Measurements from ENCODE around the gene PLB1. TPM values are rescaled to one million over a fixed set of nuclear protein-coding genes. Genes with fewer than 3 reads are reported as not detected.

Gene PLB1
- total RNA-seq, 1 donor from 2014 or later: 0.64 TPM

- TF ChIP-seq, protein P1, sequence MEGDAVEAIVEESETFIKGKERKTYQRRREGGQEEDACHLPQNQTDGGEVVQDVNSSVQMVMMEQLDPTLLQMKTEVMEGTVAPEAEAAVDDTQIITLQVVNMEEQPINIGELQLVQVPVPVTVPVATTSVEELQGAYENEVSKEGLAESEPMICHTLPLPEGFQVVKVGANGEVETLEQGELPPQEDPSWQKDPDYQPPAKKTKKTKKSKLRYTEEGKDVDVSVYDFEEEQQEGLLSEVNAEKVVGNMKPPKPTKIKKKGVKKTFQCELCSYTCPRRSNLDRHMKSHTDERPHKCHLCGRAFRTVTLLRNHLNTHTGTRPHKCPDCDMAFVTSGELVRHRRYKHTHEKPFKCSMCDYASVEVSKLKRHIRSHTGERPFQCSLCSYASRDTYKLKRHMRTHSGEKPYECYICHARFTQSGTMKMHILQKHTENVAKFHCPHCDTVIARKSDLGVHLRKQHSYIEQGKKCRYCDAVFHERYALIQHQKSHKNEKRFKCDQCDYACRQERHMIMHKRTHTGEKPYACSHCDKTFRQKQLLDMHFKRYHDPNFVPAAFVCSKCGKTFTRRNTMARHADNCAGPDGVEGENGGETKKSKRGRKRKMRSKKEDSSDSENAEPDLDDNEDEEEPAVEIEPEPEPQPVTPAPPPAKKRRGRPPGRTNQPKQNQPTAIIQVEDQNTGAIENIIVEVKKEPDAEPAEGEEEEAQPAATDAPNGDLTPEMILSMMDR (IDR thresholded peaks at IDR 0.05): no peak
- peaks cover 10% of the 10 kb centered on the region for H3K9me3 Mint-ChIP-seq
- intact Hi-C loops (cut with micrococcal nuclease): no loop called here
- H3K4me3 Mint-ChIP-seq: no peak overlapping the region
- ChIA-PET POLR2A (no interaction called here), CTCF (no interaction called here)
- H3K4me1 Mint-ChIP-seq: no peaks in the 10 kb centered on the region
- ATAC-seq (ENCODE audit: low read depth) (no peak), DNase-seq (no peak)
- H3K27ac Mint-ChIP-seq: no peak overlapping the region
- no peaks in the 10 kb centered on the region for H3K36me3 Mint-ChIP-seq (ENCODE audit: low read depth)
- peaks cover 20% of the 10 kb centered on the region for H3K27me3 Mint-ChIP-seq
Observed at GRCh38 chr2:28462122-28462521, 33.7 kb upstream of the PLB1 start.

GRCh38 chr2:28463211-28463816 lies 32.5 kb upstream of the PLB1 start:
- TF ChIP-seq, protein P1 (IDR thresholded peaks at IDR 0.05): no peak
- ChIA-PET CTCF (no interaction called here), POLR2A (no interaction called here)
- H3K36me3 Mint-ChIP-seq (ENCODE audit: low read depth): no peaks in the 10 kb centered on the region
- ATAC-seq (ENCODE audit: low read depth) (no peak), DNase-seq (no peak)
- peaks cover 10% of the 10 kb centered on the region for H3K9me3 Mint-ChIP-seq
- intact Hi-C loops (cut with micrococcal nuclease): no loop called here
- H3K4me3 Mint-ChIP-seq: no peak overlapping the region
- no peak overlapping the region for H3K27ac Mint-ChIP-seq
- H3K27me3 Mint-ChIP-seq: peaks cover 23% of the 10 kb centered on the region
- H3K4me1 Mint-ChIP-seq: no peaks in the 10 kb centered on the region

DNA sequence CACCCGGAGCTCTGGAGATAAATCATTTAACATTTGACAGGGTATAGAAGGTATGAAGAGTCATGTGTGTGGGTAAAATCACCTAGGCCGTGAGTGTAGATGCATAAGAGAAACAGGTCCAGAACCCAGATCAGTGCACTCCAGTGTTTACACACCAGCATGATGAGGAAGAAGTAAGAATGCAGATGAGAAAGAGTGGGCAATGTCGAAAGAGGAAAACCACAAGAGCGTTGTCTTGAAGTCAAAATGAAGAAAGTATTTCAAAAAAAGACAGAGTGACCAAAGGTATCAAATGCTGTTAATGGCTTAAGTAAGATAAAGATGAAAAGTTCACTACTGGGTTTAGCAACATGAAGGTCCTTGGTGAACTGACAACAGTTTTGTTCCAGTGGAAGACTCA lies 32.0 kb upstream of the PLB1 start:
- ATAC-seq (ENCODE audit: low read depth) (no peak), DNase-seq (no peak)
- intact Hi-C loops (cut with micrococcal nuclease): no loop called here
- H3K36me3 Mint-ChIP-seq (ENCODE audit: low read depth): no peaks in the 10 kb centered on the region
- H3K27ac Mint-ChIP-seq: no peak overlapping the region
- peaks cover 23% of the 10 kb centered on the region for H3K27me3 Mint-ChIP-seq
- peaks cover 10% of the 10 kb centered on the region for H3K9me3 Mint-ChIP-seq
- CTCF ChIA-PET: no interaction called here
- TF ChIP-seq, protein P1 (IDR thresholded peaks at IDR 0.05): no peak
- H3K4me1 Mint-ChIP-seq: no peaks in the 10 kb centered on the region
- H3K4me3 Mint-ChIP-seq: no peak overlapping the region
- POLR2A ChIA-PET: no interaction called here

- Mint-ChIP-seq H3K9me3 (peaks cover 10% of the 10 kb centered on the region), H3K27me3 (peaks cover 23% of the 10 kb centered on the region), H3K4me3 (no peak overlapping the region), H3K36me3 (ENCODE audit: low read depth) (no peaks in the 10 kb centered on the region), H3K27ac (no peak overlapping the region), H3K4me1 (no peaks in the 10 kb centered on the region)
- DNase-seq (no peak), ATAC-seq (ENCODE audit: low read depth) (no peak)
- ChIA-PET POLR2A (no interaction called here), CTCF (no interaction called here)
- intact Hi-C loops (cut with micrococcal nuclease): no loop called here
- TF ChIP-seq, protein P1 (IDR thresholded peaks at IDR 0.05): no peak
Observed at GRCh38 chr2:28465148-28465885, 30.5 kb upstream of the PLB1 start.

- Mint-ChIP-seq H3K4me3 (no peak overlapping the region), H3K36me3 (ENCODE audit: low read depth) (no peaks in the 10 kb centered on the region), H3K4me1 (no peaks in the 10 kb centered on the region), H3K27ac (no peak overlapping the region), H3K9me3 (no peaks in the 10 kb centered on the region), H3K27me3 (peaks cover 11% of the 10 kb centered on the region)
- intact Hi-C loops (cut with micrococcal nuclease): no loop called here
- TF ChIP-seq, protein P1 (IDR thresholded peaks at IDR 0.05): no peak
- POLR2A ChIA-PET: no interaction called here
- DNase-seq: no peak
- CTCF ChIA-PET: no interaction called here
- ATAC-seq (ENCODE audit: low read depth): no peak
Observed at GRCh38 chr2:28469304-28469703, 26.6 kb upstream of the PLB1 start.
